Suprapubic skin (tissue), 4 donors: ENCODE results near the gene GNAT3. TPM values are rescaled to one million over a fixed set of nuclear protein-coding genes. Genes with fewer than 3 reads are reported as not detected.

Source experiments
- DNase-seq, 2 donors: peaks; one replicate each; pipeline ENCODE4 v3.0.0-alpha.2; 2019; ENCODE audit warnings: low spot score in 2 of 2
- H3K27ac ChIP-seq: fragments of 200-600 bp; sonication (generic); one replicate; pipeline ENCODE4 v1.5.1; 2019
- H3K27me3 ChIP-seq: fragments of 200-600 bp; sonication (generic); one replicate; pipeline ENCODE4 v1.5.1; 2019
- H3K36me3 ChIP-seq: fragments of 200-600 bp; sonication (generic); one replicate; pipeline ENCODE4 v1.5.1; 2019
- H3K4me1 ChIP-seq: fragments of 200-600 bp; sonication (generic); one replicate; pipeline ENCODE4 v1.5.1; 2019
- H3K4me3 ChIP-seq: fragments of 200-600 bp; sonication (generic); one replicate; pipeline ENCODE4 v1.5.1; 2019; ENCODE audit warnings: mild to moderate bottlenecking
- H3K9me3 ChIP-seq: fragments of 200-600 bp; sonication (generic); one replicate; pipeline ENCODE4 v1.5.1; 2019
- EP300 ChIP-seq: sonication (generic); formaldehyde crosslinking; IDR thresholded peaks from one replicate; pipeline ENCODE4 v1.6.1; 2017; ENCODE audit warnings: antibody characterized with exemption
- POLR2A ChIP-seq, 2 donors: fragments of 450-650 bp; IDR thresholded peaks; one replicate each; pipeline ENCODE4 v1.6.1; 2017; ENCODE audit warnings: antibody characterized with exemption in 2 of 2, mild to moderate bottlenecking in 2 of 2, moderate library complexity in 2 of 2
- POLR2AphosphoS5 ChIP-seq, 3 donors: sonication (generic); formaldehyde crosslinking; IDR thresholded peaks; one replicate each; pipeline ENCODE4 v1.6.1; 2017; ENCODE audit warnings: antibody characterized with exemption in 3 of 3
- WGBS: methylation state at CpG from one replicate; pipeline ENCODE4 v1.1.5; 2018; 5-methylcytosine and 5-hydroxymethylcytosine counted together
- total RNA-seq, 4 donors: library from RNA; depleted of rRNA; stranded (reverse); fragments of >200 nt; gene quantifications; one replicate each; pipeline ENCODE4 v1.1.0, GENCODE V29; 2016
- TF ChIP-seq, protein P1 (sequence below), 2 donors: fragments of 200-600 bp in 1 of 2; fragments of 450-650 bp in 1 of 2; sonication (generic) in 1 of 2; IDR thresholded peaks; one replicate each; pipeline ENCODE4 v1.5.1; 2016 to 2019; ENCODE audit warnings: antibody characterized with exemption in 2 of 2, mild to moderate bottlenecking in 1 of 2, moderate library complexity in 1 of 2

The GNAT3 gene
- total RNA-seq, 4 donors from 2014 or later, result not detected

DNA sequence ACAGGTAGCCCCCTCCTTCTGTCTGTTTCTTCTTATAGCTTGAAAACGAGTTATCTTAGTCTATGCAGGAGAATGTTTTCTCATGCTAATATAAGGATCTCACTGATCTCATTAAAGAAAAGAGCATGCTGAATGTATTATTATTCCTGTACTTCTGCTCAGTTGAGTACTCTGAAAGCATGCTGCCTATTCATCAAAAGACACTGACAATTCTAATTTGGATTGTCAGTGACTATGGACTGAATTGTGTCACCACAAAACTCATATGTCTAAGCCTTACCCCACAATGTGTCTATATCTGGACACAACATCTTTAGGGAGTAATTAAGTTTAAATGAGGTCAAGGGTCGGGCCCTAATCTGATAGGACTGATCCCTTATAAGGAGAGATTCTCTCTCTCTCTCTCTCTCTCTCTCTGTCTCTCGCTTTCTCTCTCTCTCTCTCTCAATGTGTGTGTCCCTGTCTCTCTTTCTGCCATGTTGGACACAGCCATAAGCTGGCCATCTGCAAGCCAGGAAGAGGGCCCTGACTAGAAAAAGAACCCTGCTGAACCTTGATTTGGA lies 98.4 kb downstream of the GNAT3 start:
- H3K27ac ChIP-seq, result no peak overlapping the region
- no peaks in the 10 kb centered on the region for H3K9me3 ChIP-seq
- no peaks in the 10 kb centered on the region for H3K36me3 ChIP-seq
- 84% methylated on average over 3 of the region's 3 CpGs for WGBS
- no peak for TF ChIP-seq POLR2AphosphoS5 (IDR thresholded peaks at IDR 0.05)
- TF ChIP-seq, protein P1, sequence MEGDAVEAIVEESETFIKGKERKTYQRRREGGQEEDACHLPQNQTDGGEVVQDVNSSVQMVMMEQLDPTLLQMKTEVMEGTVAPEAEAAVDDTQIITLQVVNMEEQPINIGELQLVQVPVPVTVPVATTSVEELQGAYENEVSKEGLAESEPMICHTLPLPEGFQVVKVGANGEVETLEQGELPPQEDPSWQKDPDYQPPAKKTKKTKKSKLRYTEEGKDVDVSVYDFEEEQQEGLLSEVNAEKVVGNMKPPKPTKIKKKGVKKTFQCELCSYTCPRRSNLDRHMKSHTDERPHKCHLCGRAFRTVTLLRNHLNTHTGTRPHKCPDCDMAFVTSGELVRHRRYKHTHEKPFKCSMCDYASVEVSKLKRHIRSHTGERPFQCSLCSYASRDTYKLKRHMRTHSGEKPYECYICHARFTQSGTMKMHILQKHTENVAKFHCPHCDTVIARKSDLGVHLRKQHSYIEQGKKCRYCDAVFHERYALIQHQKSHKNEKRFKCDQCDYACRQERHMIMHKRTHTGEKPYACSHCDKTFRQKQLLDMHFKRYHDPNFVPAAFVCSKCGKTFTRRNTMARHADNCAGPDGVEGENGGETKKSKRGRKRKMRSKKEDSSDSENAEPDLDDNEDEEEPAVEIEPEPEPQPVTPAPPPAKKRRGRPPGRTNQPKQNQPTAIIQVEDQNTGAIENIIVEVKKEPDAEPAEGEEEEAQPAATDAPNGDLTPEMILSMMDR (IDR thresholded peaks at IDR 0.05), result no peak
- TF ChIP-seq EP300, result no peak
- no peak for TF ChIP-seq POLR2A (IDR thresholded peaks at IDR 0.05)
- no peaks in the 10 kb centered on the region for H3K4me1 ChIP-seq
- DNase-seq, result no peak
- no peak overlapping the region for H3K4me3 ChIP-seq
- no peaks in the 10 kb centered on the region for H3K27me3 ChIP-seq

DNA sequence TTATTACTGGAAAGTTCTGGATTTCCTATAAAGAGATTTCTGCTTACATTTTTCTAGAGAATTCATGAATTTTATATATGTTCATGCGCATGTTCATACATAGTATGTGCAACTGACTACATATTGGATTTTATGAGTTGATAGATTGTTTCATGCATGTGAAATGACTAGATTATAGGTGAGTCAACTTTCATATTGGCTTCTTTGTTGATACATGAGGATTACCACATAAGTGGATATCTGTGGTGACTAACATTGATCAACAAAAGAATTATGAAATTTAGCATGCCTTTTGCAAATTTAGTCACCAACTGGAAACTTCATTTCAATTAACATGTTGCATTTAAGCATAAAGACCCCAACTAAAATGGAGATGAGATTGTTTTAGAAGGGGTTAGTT lies 99.0 kb downstream of the GNAT3 start:
- Histone ChIP-seq H3K9me3 (no peaks in the 10 kb centered on the region), H3K27me3 (no peaks in the 10 kb centered on the region), H3K4me1 (no peaks in the 10 kb centered on the region), H3K36me3 (no peaks in the 10 kb centered on the region), H3K27ac (no peak overlapping the region), H3K4me3 (no peak overlapping the region)
- no peak for DNase-seq
- TF ChIP-seq EP300 (no peak), POLR2AphosphoS5 (IDR thresholded peaks at IDR 0.05) (no peak), POLR2A (IDR thresholded peaks at IDR 0.05) (no peak)
- TF ChIP-seq, protein P1 (IDR thresholded peaks at IDR 0.05), result no peak
- 100% methylated on average over 1 of the region's 1 CpG for WGBS

DNA sequence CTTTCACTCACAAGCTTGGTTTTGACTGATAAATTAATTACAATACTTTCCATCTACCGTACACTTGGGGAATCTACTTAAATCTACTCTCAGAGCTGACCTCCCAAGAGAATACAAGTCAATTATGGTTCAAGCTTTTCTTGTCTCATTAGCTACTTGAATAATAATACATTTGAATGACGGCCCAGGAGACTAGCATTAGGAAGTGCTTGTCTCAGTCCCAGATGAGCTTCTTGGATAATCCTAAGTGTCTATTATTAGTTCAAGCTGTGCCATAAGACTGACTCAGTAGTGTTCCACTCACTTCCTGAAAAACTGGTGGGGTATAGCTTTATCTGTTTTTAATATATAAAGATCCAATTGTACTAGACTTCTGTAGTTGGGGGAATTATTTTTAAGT lies 100.2 kb downstream of the GNAT3 start:
- Histone ChIP-seq H3K4me1 (no peaks in the 10 kb centered on the region), H3K9me3 (no peaks in the 10 kb centered on the region), H3K27me3 (no peaks in the 10 kb centered on the region), H3K27ac (no peak overlapping the region), H3K36me3 (no peaks in the 10 kb centered on the region), H3K4me3 (no peak overlapping the region)
- no peak for DNase-seq
- no peak for TF ChIP-seq POLR2A (IDR thresholded peaks at IDR 0.05)
- WGBS, result 51% methylated on average over 2 of the region's 2 CpGs

DNA sequence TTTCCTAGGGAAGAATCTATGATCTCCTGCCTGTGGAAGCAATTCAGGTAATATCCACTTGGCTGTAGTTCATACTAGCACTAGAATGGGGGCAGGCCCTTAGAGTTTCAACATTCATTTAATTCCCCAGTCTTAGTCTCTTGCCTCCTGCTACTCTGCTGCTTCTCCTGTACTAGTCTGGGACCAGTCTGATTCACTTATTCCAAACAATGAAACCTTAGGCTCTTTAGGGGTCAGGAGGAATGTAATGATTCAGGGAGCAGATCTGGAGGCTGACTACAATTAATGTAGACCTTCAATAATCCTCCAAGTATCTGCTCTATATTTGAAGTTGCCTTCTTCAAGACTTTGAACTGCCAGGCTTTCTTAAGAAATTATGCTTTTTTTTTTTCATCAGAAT lies 101.8 kb downstream of the GNAT3 start:
- TF ChIP-seq POLR2A (IDR thresholded peaks at IDR 0.05) (no peak), EP300 (no peak), POLR2AphosphoS5 (IDR thresholded peaks at IDR 0.05) (no peak)
- TF ChIP-seq, protein P1 (IDR thresholded peaks at IDR 0.05), result no peak
- Histone ChIP-seq H3K4me1 (no peaks in the 10 kb centered on the region), H3K27me3 (no peaks in the 10 kb centered on the region), H3K27ac (no peak overlapping the region), H3K36me3 (no peaks in the 10 kb centered on the region), H3K9me3 (no peaks in the 10 kb centered on the region), H3K4me3 (no peak overlapping the region)
- DNase-seq, result no peak

Other genes with a start within 250 kb of the GNAT3 start
- gene CD36, start 126.6 kb upstream of the GNAT3 start, total RNA-seq, result 100 to 1,000 TPM in 1 of 4 donors, 10 to 100 TPM in 3; 47.9 to 154 (median 76.6) TPM